Measurements from ENCODE around the gene CNST.

DNA sequence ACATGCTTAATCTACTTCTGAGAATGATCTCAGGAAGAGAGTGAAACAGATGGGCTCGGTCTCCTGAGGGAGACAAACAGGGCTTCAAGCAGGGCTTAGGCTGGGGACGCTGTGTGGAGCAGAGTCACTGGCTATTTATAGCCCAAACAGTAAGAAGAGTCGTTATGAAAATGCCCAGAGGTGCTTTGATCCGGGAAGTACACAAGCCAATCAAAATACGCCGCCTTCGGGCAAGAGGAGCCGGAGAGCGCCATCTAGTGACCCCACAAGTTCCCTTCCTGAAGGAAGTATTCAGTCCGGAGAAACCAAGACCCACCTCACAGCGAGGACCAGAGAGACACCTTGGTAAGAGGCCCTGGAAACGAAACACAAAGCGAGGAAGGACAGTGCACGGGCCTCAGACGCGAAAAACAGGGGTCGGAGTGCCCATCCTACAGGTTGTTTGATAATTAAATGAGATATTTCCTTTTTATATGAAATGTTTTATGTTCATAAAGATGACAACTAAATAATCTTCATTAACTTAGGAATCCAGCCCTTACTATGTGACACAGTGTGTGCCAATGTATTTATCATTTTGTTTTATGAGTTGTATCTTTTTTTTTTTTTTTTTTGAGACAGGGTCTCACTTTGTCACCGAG is 133.0 kb downstream of the CNST start:
- TF ChIP-seq MTA1 (CRISPR knock-in tag; IDR thresholded peaks at IDR 0.05; ENCODE audit: borderline replicate concordance), result no peak
- no peak for TF ChIP-seq ZSCAN9 (CRISPR knock-in tag; IDR thresholded peaks at IDR 0.05; ENCODE audit: borderline replicate concordance)
- no peak for TF ChIP-seq NFKB2 (CRISPR knock-in tag; IDR thresholded peaks at IDR 0.05; ENCODE audit: borderline replicate concordance)
- no peak for TF ChIP-seq CC2D1A (CRISPR knock-in tag; IDR thresholded peaks at IDR 0.05)
- TF ChIP-seq, protein P1, sequence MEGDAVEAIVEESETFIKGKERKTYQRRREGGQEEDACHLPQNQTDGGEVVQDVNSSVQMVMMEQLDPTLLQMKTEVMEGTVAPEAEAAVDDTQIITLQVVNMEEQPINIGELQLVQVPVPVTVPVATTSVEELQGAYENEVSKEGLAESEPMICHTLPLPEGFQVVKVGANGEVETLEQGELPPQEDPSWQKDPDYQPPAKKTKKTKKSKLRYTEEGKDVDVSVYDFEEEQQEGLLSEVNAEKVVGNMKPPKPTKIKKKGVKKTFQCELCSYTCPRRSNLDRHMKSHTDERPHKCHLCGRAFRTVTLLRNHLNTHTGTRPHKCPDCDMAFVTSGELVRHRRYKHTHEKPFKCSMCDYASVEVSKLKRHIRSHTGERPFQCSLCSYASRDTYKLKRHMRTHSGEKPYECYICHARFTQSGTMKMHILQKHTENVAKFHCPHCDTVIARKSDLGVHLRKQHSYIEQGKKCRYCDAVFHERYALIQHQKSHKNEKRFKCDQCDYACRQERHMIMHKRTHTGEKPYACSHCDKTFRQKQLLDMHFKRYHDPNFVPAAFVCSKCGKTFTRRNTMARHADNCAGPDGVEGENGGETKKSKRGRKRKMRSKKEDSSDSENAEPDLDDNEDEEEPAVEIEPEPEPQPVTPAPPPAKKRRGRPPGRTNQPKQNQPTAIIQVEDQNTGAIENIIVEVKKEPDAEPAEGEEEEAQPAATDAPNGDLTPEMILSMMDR (CRISPR knock-in tag; IDR thresholded peaks at IDR 0.05), result peak; percentile 90
- TF ChIP-seq SMARCE1 (IDR thresholded peaks at IDR 0.05; ENCODE audit: borderline replicate concordance), result no peak
- TF ChIP-seq, protein P2, sequence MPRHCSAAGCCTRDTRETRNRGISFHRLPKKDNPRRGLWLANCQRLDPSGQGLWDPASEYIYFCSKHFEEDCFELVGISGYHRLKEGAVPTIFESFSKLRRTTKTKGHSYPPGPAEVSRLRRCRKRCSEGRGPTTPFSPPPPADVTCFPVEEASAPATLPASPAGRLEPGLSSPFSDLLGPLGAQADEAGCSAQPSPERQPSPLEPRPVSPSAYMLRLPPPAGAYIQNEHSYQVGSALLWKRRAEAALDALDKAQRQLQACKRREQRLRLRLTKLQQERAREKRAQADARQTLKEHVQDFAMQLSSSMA (CRISPR knock-in tag; IDR thresholded peaks at IDR 0.05), result no peak
- no peak for TF ChIP-seq CREM (IDR thresholded peaks at IDR 0.05)
- TF ChIP-seq CREM (CRISPR knock-in tag; IDR thresholded peaks at IDR 0.05), result no peak
- TF ChIP-seq, protein P3, sequence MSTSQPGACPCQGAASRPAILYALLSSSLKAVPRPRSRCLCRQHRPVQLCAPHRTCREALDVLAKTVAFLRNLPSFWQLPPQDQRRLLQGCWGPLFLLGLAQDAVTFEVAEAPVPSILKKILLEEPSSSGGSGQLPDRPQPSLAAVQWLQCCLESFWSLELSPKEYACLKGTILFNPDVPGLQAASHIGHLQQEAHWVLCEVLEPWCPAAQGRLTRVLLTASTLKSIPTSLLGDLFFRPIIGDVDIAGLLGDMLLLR (CRISPR knock-in tag; IDR thresholded peaks at IDR 0.05), result no peak
- TF ChIP-seq, protein P4, sequence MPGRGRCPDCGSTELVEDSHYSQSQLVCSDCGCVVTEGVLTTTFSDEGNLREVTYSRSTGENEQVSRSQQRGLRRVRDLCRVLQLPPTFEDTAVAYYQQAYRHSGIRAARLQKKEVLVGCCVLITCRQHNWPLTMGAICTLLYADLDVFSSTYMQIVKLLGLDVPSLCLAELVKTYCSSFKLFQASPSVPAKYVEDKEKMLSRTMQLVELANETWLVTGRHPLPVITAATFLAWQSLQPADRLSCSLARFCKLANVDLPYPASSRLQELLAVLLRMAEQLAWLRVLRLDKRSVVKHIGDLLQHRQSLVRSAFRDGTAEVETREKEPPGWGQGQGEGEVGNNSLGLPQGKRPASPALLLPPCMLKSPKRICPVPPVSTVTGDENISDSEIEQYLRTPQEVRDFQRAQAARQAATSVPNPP (CRISPR knock-in tag; IDR thresholded peaks at IDR 0.05), result no peak
- peak; percentile 53; the same call in 1 of the 2 replicates for TF ChIP-seq ETV5 (CRISPR knock-in tag; IDR thresholded peaks at IDR 0.05; ENCODE audit: borderline replicate concordance)
- TF ChIP-seq TAF1 (CRISPR knock-in tag; IDR thresholded peaks at IDR 0.05), result no peak
- TF ChIP-seq ZNF121 (CRISPR knock-in tag; IDR thresholded peaks at IDR 0.05), result 0 out of 2 replicates have a peak, but pooled peaks have one; percentile 70

Measured in HepG2 (cell line).